ENCODE data around the gene ANKH.

Gene ANKH

DNA sequence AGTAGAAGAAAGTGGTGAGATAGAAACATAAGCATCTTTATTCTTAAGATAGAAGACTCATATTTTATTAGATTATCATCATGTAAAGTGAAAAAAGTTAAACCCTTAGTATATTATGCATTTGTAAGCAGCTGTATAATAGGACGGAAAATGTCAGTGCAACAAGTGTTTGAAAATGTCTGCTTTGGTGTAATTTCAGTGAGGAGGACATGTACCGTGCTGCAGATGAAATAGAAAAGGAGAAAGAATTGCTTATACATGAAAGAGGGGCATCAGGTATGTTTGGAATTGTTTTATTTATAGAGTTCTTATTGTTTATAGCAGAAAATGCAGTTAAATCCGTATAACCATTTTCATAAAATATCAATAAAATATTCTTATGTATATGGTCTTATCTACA is 198.1 kb downstream of the ANKH start:
- Histone ChIP-seq H3K9me3 (ENCODE audit: control insufficient read depth, low read length) (no peaks in the 10 kb centered on the region), H3K4me3 (ENCODE audit: insufficient read depth, low read depth, low read length, poor library complexity, severe bottlenecking) (no peak overlapping the region), H3K36me3 (ENCODE audit: control insufficient read depth, insufficient read depth, low read length) (peaks cover 7% of the 10 kb centered on the region), H3K27ac (ENCODE audit: insufficient read depth, low read length, poor library complexity, severe bottlenecking) (no peak overlapping the region), H3K27me3 (replicated peaks; ENCODE audit: control insufficient read depth, insufficient read depth, low read length, poor library complexity, severe bottlenecking) (no peaks in the 10 kb centered on the region), H3K4me1 (ENCODE audit: control insufficient read depth, insufficient read depth, low read length, poor library complexity, severe bottlenecking) (peaks cover 45% of the 10 kb centered on the region)
- no peak for DNase-seq

DNA sequence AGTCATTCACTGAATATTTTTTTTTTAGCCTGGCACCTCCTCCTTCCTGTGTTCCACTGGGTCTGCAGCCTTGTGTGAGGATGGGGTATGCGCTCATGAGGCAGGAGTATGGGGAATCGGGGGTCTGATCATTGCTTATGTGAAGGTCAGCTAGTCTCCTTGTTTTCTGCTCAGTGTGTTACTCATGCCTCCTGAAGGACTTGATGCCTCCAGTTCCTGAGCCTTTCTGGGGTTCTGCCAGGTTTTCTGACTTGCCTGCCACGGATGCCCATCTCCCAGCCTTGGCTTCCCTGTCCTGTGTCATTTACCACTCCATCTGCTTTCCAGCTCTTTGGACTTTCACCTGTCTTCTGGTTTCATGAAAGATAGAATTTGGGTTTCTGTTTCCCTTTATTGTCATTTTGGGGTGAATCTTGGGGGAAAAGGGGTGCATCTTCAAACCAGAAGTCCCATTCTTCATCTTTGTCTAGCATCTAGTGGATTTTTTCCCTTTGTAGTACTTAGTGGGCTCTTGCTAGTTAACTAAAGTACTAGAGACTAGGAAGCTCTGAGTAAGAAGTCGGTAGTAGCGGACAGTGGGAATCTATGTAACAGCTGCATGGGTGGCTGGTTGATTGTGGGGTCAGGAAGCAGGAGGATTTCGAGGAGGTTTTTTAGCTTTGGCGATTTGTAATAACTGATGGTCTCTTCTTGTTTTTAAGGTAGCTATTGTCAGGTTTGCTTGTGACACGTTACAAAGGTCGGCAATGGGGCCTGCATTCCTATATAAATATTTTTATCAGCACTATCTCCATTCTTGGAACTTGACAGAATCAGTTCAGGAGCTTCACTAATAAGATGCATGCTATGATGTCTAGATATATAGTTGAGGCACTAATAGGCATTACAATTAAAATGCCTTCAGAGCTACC is 198.8 kb downstream of the ANKH start:
- no peak overlapping the region for H3K4me3 ChIP-seq (ENCODE audit: insufficient read depth, low read depth, low read length, poor library complexity, severe bottlenecking)
- H3K27me3 ChIP-seq (replicated peaks; ENCODE audit: control insufficient read depth, insufficient read depth, low read length, poor library complexity, severe bottlenecking) = no peaks in the 10 kb centered on the region
- peaks cover under 1% of the 10 kb centered on the region for H3K36me3 ChIP-seq (ENCODE audit: control insufficient read depth, insufficient read depth, low read length)
- H3K9me3 ChIP-seq (ENCODE audit: control insufficient read depth, low read length) = no peaks in the 10 kb centered on the region
- peaks cover 50% of the 10 kb centered on the region for H3K4me1 ChIP-seq (ENCODE audit: control insufficient read depth, insufficient read depth, low read length, poor library complexity, severe bottlenecking)
- H3K27ac ChIP-seq (ENCODE audit: insufficient read depth, low read length, poor library complexity, severe bottlenecking) = peak overlapping the region; percentile 58
- no peak for DNase-seq

- peaks cover 57% of the 10 kb centered on the region for H3K4me1 ChIP-seq (ENCODE audit: control insufficient read depth, insufficient read depth, low read length, poor library complexity, severe bottlenecking)
- H3K27me3 ChIP-seq (replicated peaks; ENCODE audit: control insufficient read depth, insufficient read depth, low read length, poor library complexity, severe bottlenecking) = no peaks in the 10 kb centered on the region
- H3K4me3 ChIP-seq (ENCODE audit: insufficient read depth, low read depth, low read length, poor library complexity, severe bottlenecking) = no peak overlapping the region
- peak overlapping the region; percentile 58 for H3K27ac ChIP-seq (ENCODE audit: insufficient read depth, low read length, poor library complexity, severe bottlenecking)
- no peak for DNase-seq
- H3K9me3 ChIP-seq (ENCODE audit: control insufficient read depth, low read length) = no peaks in the 10 kb centered on the region
- no peaks in the 10 kb centered on the region for H3K36me3 ChIP-seq (ENCODE audit: control insufficient read depth, insufficient read depth, low read length)
Measured at GRCh38 chr5:14672082-14672481, 199.5 kb downstream of the ANKH start.

GRCh38 chr5:14671414-14671813 is 200.2 kb downstream of the ANKH start:
- no peaks in the 10 kb centered on the region for H3K9me3 ChIP-seq (ENCODE audit: control insufficient read depth, low read length)
- H3K27me3 ChIP-seq (replicated peaks; ENCODE audit: control insufficient read depth, insufficient read depth, low read length, poor library complexity, severe bottlenecking) = no peaks in the 10 kb centered on the region
- H3K4me1 ChIP-seq (ENCODE audit: control insufficient read depth, insufficient read depth, low read length, poor library complexity, severe bottlenecking) = peaks cover 57% of the 10 kb centered on the region
- no peaks in the 10 kb centered on the region for H3K36me3 ChIP-seq (ENCODE audit: control insufficient read depth, insufficient read depth, low read length)
- peak overlapping the region; percentile 58 for H3K27ac ChIP-seq (ENCODE audit: insufficient read depth, low read length, poor library complexity, severe bottlenecking)
- DNase-seq = no peak
- no peak overlapping the region for H3K4me3 ChIP-seq (ENCODE audit: insufficient read depth, low read depth, low read length, poor library complexity, severe bottlenecking)

DNA sequence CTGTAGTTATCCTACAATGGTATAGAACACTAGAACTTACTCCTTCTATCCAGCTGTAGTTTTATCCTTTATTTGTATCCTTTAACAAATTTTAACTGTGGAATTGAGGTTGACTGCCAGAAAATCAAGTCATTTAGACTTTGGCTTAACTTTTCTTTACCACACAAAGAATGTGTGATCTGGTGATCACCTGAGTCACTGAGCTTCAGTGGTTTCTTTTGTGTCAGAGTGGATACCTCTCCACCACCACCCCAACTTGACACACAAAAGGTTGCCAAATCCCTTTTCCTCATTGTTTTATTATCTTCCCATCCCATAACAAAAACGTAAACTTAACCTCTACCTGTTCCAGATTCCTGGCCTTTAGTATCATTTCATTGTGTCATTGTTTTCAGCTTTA is 201.6 kb downstream of the ANKH start:
- no peaks in the 10 kb centered on the region for H3K27me3 ChIP-seq (replicated peaks; ENCODE audit: control insufficient read depth, insufficient read depth, low read length, poor library complexity, severe bottlenecking)
- no peak for DNase-seq
- H3K27ac ChIP-seq (ENCODE audit: insufficient read depth, low read length, poor library complexity, severe bottlenecking) = no peak overlapping the region
- H3K36me3 ChIP-seq (ENCODE audit: control insufficient read depth, insufficient read depth, low read length) = no peaks in the 10 kb centered on the region
- H3K4me1 ChIP-seq (ENCODE audit: control insufficient read depth, insufficient read depth, low read length, poor library complexity, severe bottlenecking) = peaks cover 54% of the 10 kb centered on the region
- no peak overlapping the region for H3K4me3 ChIP-seq (ENCODE audit: insufficient read depth, low read depth, low read length, poor library complexity, severe bottlenecking)
- no peaks in the 10 kb centered on the region for H3K9me3 ChIP-seq (ENCODE audit: control insufficient read depth, low read length)

- no peak for DNase-seq
- no peaks in the 10 kb centered on the region for H3K36me3 ChIP-seq (ENCODE audit: control insufficient read depth, insufficient read depth, low read length)
- no peak overlapping the region for H3K4me3 ChIP-seq (ENCODE audit: insufficient read depth, low read depth, low read length, poor library complexity, severe bottlenecking)
- H3K27me3 ChIP-seq (replicated peaks; ENCODE audit: control insufficient read depth, insufficient read depth, low read length, poor library complexity, severe bottlenecking) = no peaks in the 10 kb centered on the region
- H3K4me1 ChIP-seq (ENCODE audit: control insufficient read depth, insufficient read depth, low read length, poor library complexity, severe bottlenecking) = peaks cover 53% of the 10 kb centered on the region
- no peaks in the 10 kb centered on the region for H3K9me3 ChIP-seq (ENCODE audit: control insufficient read depth, low read length)
- no peak overlapping the region for H3K27ac ChIP-seq (ENCODE audit: insufficient read depth, low read length, poor library complexity, severe bottlenecking)
Measured at GRCh38 chr5:14669415-14669814, 202.2 kb downstream of the ANKH start.

GRCh38 chr5:14668181-14668591 is 203.4 kb downstream of the ANKH start:
- no peak overlapping the region for H3K27ac ChIP-seq (ENCODE audit: insufficient read depth, low read length, poor library complexity, severe bottlenecking)
- peak in 1 of 3 donors; percentile 32 for DNase-seq
- peak overlapping the region; percentile 11 for H3K4me3 ChIP-seq (ENCODE audit: insufficient read depth, low read depth, low read length, poor library complexity, severe bottlenecking)
- peaks cover 55% of the 10 kb centered on the region for H3K4me1 ChIP-seq (ENCODE audit: control insufficient read depth, insufficient read depth, low read length, poor library complexity, severe bottlenecking)
- no peaks in the 10 kb centered on the region for H3K27me3 ChIP-seq (replicated peaks; ENCODE audit: control insufficient read depth, insufficient read depth, low read length, poor library complexity, severe bottlenecking)
- no peaks in the 10 kb centered on the region for H3K9me3 ChIP-seq (ENCODE audit: control insufficient read depth, low read length)
- no peaks in the 10 kb centered on the region for H3K36me3 ChIP-seq (ENCODE audit: control insufficient read depth, insufficient read depth, low read length)

GRCh38 chr5:14667770-14668169 is 203.8 kb downstream of the ANKH start:
- no peak for DNase-seq
- no peaks in the 10 kb centered on the region for H3K36me3 ChIP-seq (ENCODE audit: control insufficient read depth, insufficient read depth, low read length)
- H3K27me3 ChIP-seq (replicated peaks; ENCODE audit: control insufficient read depth, insufficient read depth, low read length, poor library complexity, severe bottlenecking) = no peaks in the 10 kb centered on the region
- H3K9me3 ChIP-seq (ENCODE audit: control insufficient read depth, low read length) = no peaks in the 10 kb centered on the region
- no peak overlapping the region for H3K27ac ChIP-seq (ENCODE audit: insufficient read depth, low read length, poor library complexity, severe bottlenecking)
- peaks cover 56% of the 10 kb centered on the region for H3K4me1 ChIP-seq (ENCODE audit: control insufficient read depth, insufficient read depth, low read length, poor library complexity, severe bottlenecking)
- H3K4me3 ChIP-seq (ENCODE audit: insufficient read depth, low read depth, low read length, poor library complexity, severe bottlenecking) = peak overlapping the region; percentile 11

- no peaks in the 10 kb centered on the region for H3K9me3 ChIP-seq (ENCODE audit: control insufficient read depth, low read length)
- H3K27ac ChIP-seq (ENCODE audit: insufficient read depth, low read length, poor library complexity, severe bottlenecking) = no peak overlapping the region
Measured at GRCh38 chr5:14667290-14667689, 204.3 kb downstream of the ANKH start.

GRCh38 chr5:14666357-14666756 is 205.2 kb downstream of the ANKH start:
- DNase-seq = no peak
- Histone ChIP-seq H3K4me1 (ENCODE audit: control insufficient read depth, insufficient read depth, low read length, poor library complexity, severe bottlenecking) (peaks cover 45% of the 10 kb centered on the region), H3K9me3 (ENCODE audit: control insufficient read depth, low read length) (no peaks in the 10 kb centered on the region), H3K36me3 (ENCODE audit: control insufficient read depth, insufficient read depth, low read length) (no peaks in the 10 kb centered on the region), H3K27me3 (replicated peaks; ENCODE audit: control insufficient read depth, insufficient read depth, low read length, poor library complexity, severe bottlenecking) (no peaks in the 10 kb centered on the region), H3K27ac (ENCODE audit: insufficient read depth, low read length, poor library complexity, severe bottlenecking) (peak overlapping the region; percentile 85), H3K4me3 (ENCODE audit: insufficient read depth, low read depth, low read length, poor library complexity, severe bottlenecking) (peak overlapping the region; percentile 22)

More at GRCh38 chr5:14667290-14667689, 204.3 kb downstream of the ANKH start:
- Histone ChIP-seq H3K4me3 (ENCODE audit: insufficient read depth, low read depth, low read length, poor library complexity, severe bottlenecking) (peak overlapping the region; percentile 11), H3K4me1 (ENCODE audit: control insufficient read depth, insufficient read depth, low read length, poor library complexity, severe bottlenecking) (peaks cover 54% of the 10 kb centered on the region), H3K27me3 (replicated peaks; ENCODE audit: control insufficient read depth, insufficient read depth, low read length, poor library complexity, severe bottlenecking) (no peaks in the 10 kb centered on the region), H3K36me3 (ENCODE audit: control insufficient read depth, insufficient read depth, low read length) (no peaks in the 10 kb centered on the region)
- no peak for DNase-seq

All from effector memory CD4-positive, alpha-beta T cell (primary cell).